Activated CD8-positive, alpha-beta memory T cell treated with anti-CD3 and anti-CD28 coated beads for 36 hours (primary cell): Measurements from ENCODE around the gene DGKQ. TPM values are rescaled to one million over a fixed set of nuclear protein-coding genes. Genes with fewer than 3 reads are reported as not detected.

Experiments used
- CTCF ChIA-PET: fragments of 350-600 bp; sonication (Branson Sonifier 250); formaldehyde crosslinking; loops from one replicate; lab custom pipeline; 2021; ENCODE audit warnings: antibody characterized with exemption; lab: Charles Lee
- POLR2A ChIA-PET: fragments of 350-600 bp; sonication (Branson Sonifier 250); formaldehyde crosslinking; loops from one replicate; lab custom pipeline; 2021; ENCODE audit warnings: antibody characterized with exemption; lab: Charles Lee
- total RNA-seq, 2 experiments: library from RNA; stranded (reverse); gene quantifications; one replicate each; pipeline ENCODE4 v1.2.3, GENCODE V29; 2021

The DGKQ gene
- total RNA-seq, 2 experiments from 2014 or later, result 15.0 to 15.3 TPM

- ChIA-PET POLR2A (no interaction called here), CTCF (no interaction called here)
These were observed 6.0 kb downstream of the DGKQ start for GRCh38 chr4:967113-968104.

GRCh38 chr4:966266-967112 lies 6.9 kb downstream of the DGKQ start:
- CTCF ChIA-PET, result no interaction called here
- POLR2A ChIA-PET, result no interaction called here

- POLR2A ChIA-PET, result no interaction called here
- CTCF ChIA-PET, result no interaction called here
These were observed 7.6 kb downstream of the DGKQ start for GRCh38 chr4:965766-966134.

GRCh38 chr4:965048-965765 lies 8.2 kb downstream of the DGKQ start:
- ChIA-PET POLR2A (no interaction called here), CTCF (no interaction called here)

GRCh38 chr4:964346-965025 lies 8.9 kb downstream of the DGKQ start:
- ChIA-PET CTCF (no interaction called here), POLR2A (no interaction called here)

- CTCF ChIA-PET, result no interaction called here
- POLR2A ChIA-PET, result no interaction called here
These were observed 9.8 kb downstream of the DGKQ start for GRCh38 chr4:963276-964225.

GRCh38 chr4:962231-963208 lies 10.8 kb downstream of the DGKQ start:
- POLR2A ChIA-PET, result no interaction called here

GRCh38 chr4:961351-962230 lies 11.8 kb downstream of the DGKQ start:
- CTCF ChIA-PET, result interaction anchor here (0.6 kb wide), 1 partner anchor 389 kb away, joined by 3 read pairs; no protein-coding TSS in a partner anchor
- POLR2A ChIA-PET, result no interaction called here

More at GRCh38 chr4:962231-963208, 10.8 kb downstream of the DGKQ start:
- CTCF ChIA-PET, result no interaction called here

- ChIA-PET CTCF (interaction anchor here (0.6 kb wide), 1 partner anchor 390 kb away, joined by 3 read pairs; no protein-coding TSS in a partner anchor), POLR2A (no interaction called here)
These were observed 12.6 kb downstream of the DGKQ start for GRCh38 chr4:960636-961350.

GRCh38 chr4:960140-960635 lies 13.2 kb downstream of the DGKQ start:
- ChIA-PET CTCF (no interaction called here), POLR2A (no interaction called here)

GRCh38 chr4:959338-960139 lies 13.8 kb downstream of the DGKQ start:
- ChIA-PET POLR2A (no interaction called here), CTCF (no interaction called here)

GRCh38 chr4:958696-959337 lies 14.6 kb downstream of the DGKQ start:
- ChIA-PET CTCF (interaction anchor here (0.7 kb wide), 1 partner anchor 880 kb away, joined by 3 read pairs; no protein-coding TSS in a partner anchor), POLR2A (no interaction called here)

GRCh38 chr4:958314-958665 lies 15.1 kb downstream of the DGKQ start:
- CTCF ChIA-PET, result interaction anchor here (0.7 kb wide), 1 partner anchor 879 kb away, joined by 3 read pairs; no protein-coding TSS in a partner anchor

More at GRCh38 chr4:958314-958665, 15.1 kb downstream of the DGKQ start:
- POLR2A ChIA-PET, result no interaction called here
